ENCODE data around the gene QSOX2.

GRCh38 chr9:136273244-136273865 lies 27.7 kb upstream of the QSOX2 start:
- TF ChIP-seq POLR2A (IDR thresholded peaks at IDR 0.05) (no peak), CTCF (IDR thresholded peaks at IDR 0.05) (no peak)

All from right lobe of liver (tissue), 4 donors.